ENCODE data around the gene TNNT3.

TNNT3 gene

DNA sequence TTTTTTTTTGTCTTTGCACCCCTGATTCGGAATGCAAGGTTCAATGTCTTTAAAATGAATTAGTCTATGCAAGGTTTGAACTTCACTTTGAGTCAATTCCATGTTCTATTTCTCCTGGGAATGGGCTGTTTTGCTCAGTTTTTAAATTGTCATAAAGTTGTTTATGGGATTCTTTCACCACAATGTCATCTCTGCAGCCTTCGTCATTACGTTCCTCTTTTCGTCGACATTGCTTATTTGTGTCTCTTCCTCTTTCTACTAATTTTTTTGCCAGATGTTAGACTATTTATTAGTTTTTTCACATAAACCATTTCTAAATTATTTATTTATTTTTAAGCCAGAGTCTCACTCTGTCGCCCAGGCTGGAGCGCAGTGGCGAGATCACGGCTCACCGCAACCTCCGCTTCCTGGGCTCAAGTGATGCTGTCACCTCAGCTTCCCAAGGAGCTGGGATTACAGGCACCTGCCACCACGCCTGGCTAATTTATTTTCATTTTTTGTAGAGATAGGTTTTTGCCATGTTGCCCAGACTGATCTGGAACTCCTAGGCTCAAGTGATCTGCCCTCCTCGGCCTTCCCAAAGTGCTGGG, 7.1 kb upstream of the TNNT3 start:
- Histone ChIP-seq H4K20me1 (ENCODE audit: control insufficient read depth, insufficient read depth, low read depth, low read length) (no peaks in the 10 kb centered on the region), H3K27ac (ENCODE audit: low read depth, low read length) (no peak overlapping the region), H3K4me3 (ENCODE audit: low read length) (no peak overlapping the region), H3K9me2 (replicated peaks; ENCODE audit: control insufficient read depth, low read length) (no peaks in the 10 kb centered on the region), H3K4me2 (ENCODE audit: low read length) (no peak overlapping the region), H3K36me3 (ENCODE audit: control insufficient read depth, low read length) (no peaks in the 10 kb centered on the region), H3K4me1 (ENCODE audit: control insufficient read depth, low read length) (no peaks in the 10 kb centered on the region), H3K27me3 (ENCODE audit: control insufficient read depth, low read length) (no peaks in the 10 kb centered on the region), H3F3A (ENCODE audit: control insufficient read depth, insufficient read depth) (no peaks in the 10 kb centered on the region), H3K79me2 (ENCODE audit: control insufficient read depth, low read length) (no peaks in the 10 kb centered on the region), H3K9me3 (ENCODE audit: control insufficient read depth, insufficient read depth, low read length) (no peaks in the 10 kb centered on the region)
- TF ChIP-seq, protein P1, sequence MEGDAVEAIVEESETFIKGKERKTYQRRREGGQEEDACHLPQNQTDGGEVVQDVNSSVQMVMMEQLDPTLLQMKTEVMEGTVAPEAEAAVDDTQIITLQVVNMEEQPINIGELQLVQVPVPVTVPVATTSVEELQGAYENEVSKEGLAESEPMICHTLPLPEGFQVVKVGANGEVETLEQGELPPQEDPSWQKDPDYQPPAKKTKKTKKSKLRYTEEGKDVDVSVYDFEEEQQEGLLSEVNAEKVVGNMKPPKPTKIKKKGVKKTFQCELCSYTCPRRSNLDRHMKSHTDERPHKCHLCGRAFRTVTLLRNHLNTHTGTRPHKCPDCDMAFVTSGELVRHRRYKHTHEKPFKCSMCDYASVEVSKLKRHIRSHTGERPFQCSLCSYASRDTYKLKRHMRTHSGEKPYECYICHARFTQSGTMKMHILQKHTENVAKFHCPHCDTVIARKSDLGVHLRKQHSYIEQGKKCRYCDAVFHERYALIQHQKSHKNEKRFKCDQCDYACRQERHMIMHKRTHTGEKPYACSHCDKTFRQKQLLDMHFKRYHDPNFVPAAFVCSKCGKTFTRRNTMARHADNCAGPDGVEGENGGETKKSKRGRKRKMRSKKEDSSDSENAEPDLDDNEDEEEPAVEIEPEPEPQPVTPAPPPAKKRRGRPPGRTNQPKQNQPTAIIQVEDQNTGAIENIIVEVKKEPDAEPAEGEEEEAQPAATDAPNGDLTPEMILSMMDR (IDR thresholded peaks at IDR 0.05; ENCODE audit: low read depth, low read length, poor library complexity, severe bottlenecking), result no peak

DNA sequence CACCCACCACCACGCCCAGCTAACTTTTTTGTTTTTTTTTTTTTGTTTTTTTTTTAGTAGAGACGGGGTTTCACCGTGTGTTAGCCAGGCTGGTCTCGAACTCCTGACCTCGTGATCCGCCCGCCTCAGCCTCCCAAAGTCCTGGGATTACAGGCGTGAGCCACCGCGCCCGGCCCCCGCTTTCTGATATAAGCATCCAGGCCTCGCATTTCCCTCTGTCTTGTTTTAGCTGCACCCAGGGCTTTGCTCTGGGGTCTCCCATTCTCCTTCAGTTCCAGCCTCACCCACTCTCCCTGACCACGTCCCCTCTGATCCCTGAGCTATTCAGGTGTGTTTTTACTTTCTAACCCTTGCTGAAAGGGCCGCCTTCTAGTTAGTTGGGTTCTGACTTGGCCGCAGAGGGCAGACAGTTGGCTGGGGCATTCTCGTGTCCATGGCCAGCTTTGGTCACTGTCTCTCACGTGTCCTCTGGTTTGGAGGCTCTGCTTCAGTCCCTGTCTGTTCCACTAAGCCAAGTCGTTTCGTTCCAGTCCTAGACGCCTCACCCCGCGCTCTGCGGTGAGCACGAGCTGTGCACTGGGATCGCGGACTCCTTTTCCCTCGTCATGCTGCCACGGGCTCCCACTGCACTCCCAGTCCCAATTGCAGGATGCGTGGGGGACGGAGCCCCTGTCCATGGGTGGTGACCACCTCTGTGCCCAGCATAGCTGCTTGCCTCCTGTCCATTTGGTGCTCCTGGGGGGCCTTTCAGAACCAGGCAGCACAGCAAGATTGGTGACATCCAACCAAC, 6.0 kb upstream of the TNNT3 start:
- Histone ChIP-seq H3F3A (ENCODE audit: control insufficient read depth, insufficient read depth) (no peaks in the 10 kb centered on the region), H3K4me3 (ENCODE audit: low read length) (no peak overlapping the region), H3K36me3 (ENCODE audit: control insufficient read depth, low read length) (no peaks in the 10 kb centered on the region), H4K20me1 (ENCODE audit: control insufficient read depth, insufficient read depth, low read depth, low read length) (no peaks in the 10 kb centered on the region), H3K27ac (ENCODE audit: low read depth, low read length) (no peak overlapping the region), H3K27me3 (ENCODE audit: control insufficient read depth, low read length) (no peaks in the 10 kb centered on the region), H3K9me3 (ENCODE audit: control insufficient read depth, insufficient read depth, low read length) (no peaks in the 10 kb centered on the region), H3K9me2 (replicated peaks; ENCODE audit: control insufficient read depth, low read length) (no peaks in the 10 kb centered on the region), H3K4me1 (ENCODE audit: control insufficient read depth, low read length) (no peaks in the 10 kb centered on the region), H3K4me2 (ENCODE audit: low read length) (no peak overlapping the region), H3K79me2 (ENCODE audit: control insufficient read depth, low read length) (no peaks in the 10 kb centered on the region)
- TF ChIP-seq, protein P1 (IDR thresholded peaks at IDR 0.05; ENCODE audit: low read depth, low read length, poor library complexity, severe bottlenecking), result no peak
- no peak for TF ChIP-seq EZH2phosphoT487 (IDR thresholded peaks at IDR 0.05; ENCODE audit: borderline replicate concordance, low read length)

DNA sequence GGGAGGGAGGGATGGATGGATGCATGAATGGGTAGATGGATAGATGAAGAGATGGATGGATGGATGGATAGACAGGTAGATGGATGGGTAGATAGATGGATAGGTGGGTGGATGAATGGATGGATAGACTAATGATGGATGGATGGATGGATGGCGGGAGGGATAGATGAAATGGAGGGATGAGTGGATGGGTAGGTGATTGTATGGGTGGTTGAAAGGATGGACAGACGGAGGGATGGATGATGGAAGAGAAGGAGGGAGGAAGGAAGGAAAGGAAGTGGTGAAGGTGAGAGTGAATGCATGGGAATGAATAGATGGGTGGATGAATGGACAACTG, 3.7 kb upstream of the TNNT3 start:
- Histone ChIP-seq H3K4me2 (ENCODE audit: low read length) (no peak overlapping the region), H3K4me3 (ENCODE audit: low read length) (no peak overlapping the region), H3K36me3 (ENCODE audit: control insufficient read depth, low read length) (no peaks in the 10 kb centered on the region), H3K27me3 (ENCODE audit: control insufficient read depth, low read length) (no peaks in the 10 kb centered on the region), H3K9me3 (ENCODE audit: control insufficient read depth, insufficient read depth, low read length) (no peaks in the 10 kb centered on the region), H3K79me2 (ENCODE audit: control insufficient read depth, low read length) (no peaks in the 10 kb centered on the region), H4K20me1 (ENCODE audit: control insufficient read depth, insufficient read depth, low read depth, low read length) (no peaks in the 10 kb centered on the region), H3K4me1 (ENCODE audit: control insufficient read depth, low read length) (no peaks in the 10 kb centered on the region), H3F3A (ENCODE audit: control insufficient read depth, insufficient read depth) (no peaks in the 10 kb centered on the region), H3K27ac (ENCODE audit: low read depth, low read length) (no peak overlapping the region), H3K9me2 (replicated peaks; ENCODE audit: control insufficient read depth, low read length) (no peaks in the 10 kb centered on the region)
- no peak for TF ChIP-seq EZH2phosphoT487 (IDR thresholded peaks at IDR 0.05; ENCODE audit: borderline replicate concordance, low read length)
- TF ChIP-seq, protein P1 (IDR thresholded peaks at IDR 0.05; ENCODE audit: low read depth, low read length, poor library complexity, severe bottlenecking), result no peak
